AG04450 (cell line): ENCODE data around the gene FARP1. TPM values are rescaled to one million over a fixed set of nuclear protein-coding genes. Genes with fewer than 3 reads are reported as not detected.

ENCODE experiments used
- CTCF ChIA-PET: fragments of 300-600, 350-600 bp; formaldehyde crosslinking; extraction: SDS; loops from one replicate; lab custom pipeline; 2022; ENCODE audit warnings: antibody characterized with exemption, inconsistent platforms; lab: Charles Lee
- POLR2A ChIA-PET: fragments of 350-600 bp; formaldehyde crosslinking; extraction: SDS; loops from one replicate; lab custom pipeline; 2021; ENCODE audit warnings: antibody characterized with exemption, inconsistent platforms; lab: Yijun Ruan, JAX
- DNase-seq: peaks from one replicate; pipeline ENCODE4 v3.0.0-alpha.2; 2011; ENCODE audit warnings: low read depth, low spot score
- H3K27ac ChIP-seq: one replicate; pipeline ENCODE4 v1.5.1; 2012; ENCODE audit warnings: low read depth, low read length, control low read depth
- H3K27me3 ChIP-seq: one replicate; pipeline ENCODE4 v1.6.0; 2012; ENCODE audit warnings: low read length; ENCODE audit not compliant: control insufficient read depth, insufficient read depth
- H3K4me3 ChIP-seq: 2 replicates; pipeline ENCODE4 v1.5.1; 2011; ENCODE audit warnings: mild to moderate bottlenecking, low read depth, low read length, control low read depth
- H3K9me3 ChIP-seq: 2 replicates; pipeline ENCODE4 v1.5.1; 2012; ENCODE audit warnings: low read length; ENCODE audit not compliant: control insufficient read depth, insufficient read depth
- CTCF ChIP-seq: IDR thresholded peaks from 2 replicates; pipeline ENCODE4 v1.5.1; 2011; ENCODE audit warnings: low read depth, low read length, control low read depth, inconsistent platforms
- polyA plus RNA-seq: library from polyadenylated mRNA; depleted of rRNA; stranded (reverse); fragments of >200 nt; gene quantifications from 2 replicates; pipeline ENCODE4 v1.2.3, GENCODE V29; 2011

The FARP1 gene
- polyA plus RNA-seq, 1 experiment = 76.4 TPM

GRCh38 chr13:98462946-98463345 is 320.1 kb downstream of the FARP1 start:
- no peaks in the 10 kb centered on the region for H3K27me3 ChIP-seq
- no peak for DNase-seq
- H3K27ac ChIP-seq = no peak overlapping the region
- POLR2A ChIA-PET = no interaction called here
- H3K9me3 ChIP-seq = no peaks in the 10 kb centered on the region
- H3K4me3 ChIP-seq = no peak overlapping the region
- CTCF ChIA-PET = interaction anchor here (1.4 kb wide), 1 partner anchor 210 kb away, joined by 3 read pairs; no protein-coding TSS in a partner anchor
- TF ChIP-seq CTCF = no peak

GRCh38 chr13:98466634-98467236 is 323.8 kb downstream of the FARP1 start:
- CTCF ChIA-PET = interaction anchor here (0.6 to 3.6 kb wide), 15 partner anchors 9 to 1185 kb away, joined by 3 to 20 read pairs (median 3); no protein-coding TSS in a partner anchor
- TF ChIP-seq CTCF = peak; percentile 71
- Histone ChIP-seq H3K27me3 (no peaks in the 10 kb centered on the region), H3K9me3 (no peaks in the 10 kb centered on the region), H3K4me3 (no peak overlapping the region), H3K27ac (no peak overlapping the region)
- DNase-seq = no peak
- POLR2A ChIA-PET = no interaction called here

- Histone ChIP-seq H3K27ac (no peak overlapping the region), H3K9me3 (no peaks in the 10 kb centered on the region), H3K4me3 (no peak overlapping the region), H3K27me3 (no peaks in the 10 kb centered on the region)
- ChIA-PET CTCF (interaction anchor here (0.6 to 3.6 kb wide), 14 partner anchors 9 to 1186 kb away, joined by 3 to 20 read pairs (median 3); no protein-coding TSS in a partner anchor), POLR2A (no interaction called here)
- no peak for DNase-seq
- TF ChIP-seq CTCF = no peak
These were observed 324.5 kb downstream of the FARP1 start for GRCh38 chr13:98467263-98467985.

GRCh38 chr13:98468361-98468760 is 325.5 kb downstream of the FARP1 start:
- H3K4me3 ChIP-seq = no peak overlapping the region
- no peak for TF ChIP-seq CTCF
- no peak overlapping the region for H3K27ac ChIP-seq
- H3K27me3 ChIP-seq = no peaks in the 10 kb centered on the region
- ChIA-PET CTCF (interaction anchor here (1.6 to 3.6 kb wide), 2 partner anchors 185 to 203 kb away, joined by 3 to 20 read pairs; no protein-coding TSS in a partner anchor), POLR2A (no interaction called here)
- DNase-seq = no peak
- H3K9me3 ChIP-seq = no peaks in the 10 kb centered on the region

GRCh38 chr13:98468929-98469328 is 326.0 kb downstream of the FARP1 start:
- ChIA-PET CTCF (interaction anchor here (0.6 kb wide), 1 partner anchor 71 kb away, joined by 3 read pairs; no protein-coding TSS in a partner anchor), POLR2A (no interaction called here)
- no peak for DNase-seq
- Histone ChIP-seq H3K27ac (no peak overlapping the region), H3K9me3 (no peaks in the 10 kb centered on the region), H3K27me3 (no peaks in the 10 kb centered on the region), H3K4me3 (no peak overlapping the region)
- no peak for TF ChIP-seq CTCF
